ENCODE results near the gene DUSP22. TPM values are rescaled to one million over a fixed set of nuclear protein-coding genes. Genes with fewer than 3 reads are reported as not detected.

Gene DUSP22
- total RNA-seq, 4 donors from 2014 or later: 53.2 to 89.8 (median 73.7) TPM

DNA sequence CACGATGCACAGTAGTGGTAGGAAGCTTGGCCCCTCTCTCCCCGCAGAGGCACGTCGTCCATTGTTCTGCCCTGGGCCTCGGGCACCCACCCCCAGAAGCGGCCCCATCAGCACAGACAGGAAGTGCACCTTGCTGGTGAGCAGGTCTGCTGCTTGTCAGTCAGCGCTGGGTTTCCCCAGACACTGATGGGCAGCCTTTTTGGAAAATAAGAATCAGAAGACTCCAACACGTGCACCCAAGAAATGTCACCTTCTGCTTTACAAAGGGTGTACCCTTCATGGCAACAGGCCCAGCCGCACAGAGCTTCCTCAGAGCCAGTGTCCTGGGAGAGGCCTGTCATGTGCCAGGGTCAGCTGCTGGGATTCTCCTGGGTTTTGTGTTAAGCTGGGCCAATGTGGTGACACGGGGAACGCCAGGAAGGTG, 64.6 kb downstream of the DUSP22 start:
- Histone ChIP-seq H3K27me3 (no peaks in the 10 kb centered on the region), H3K36me3 (peaks cover 0 to 9% (median 0%) of the 10 kb centered on the region in 3 donors), H3K27ac (no peak overlapping the region), H3K4me3 (no peak overlapping the region), H3K9me3 (peaks cover 0 to 5% (median 0%) of the 10 kb centered on the region in 4 donors), H3K4me1 (no peaks in the 10 kb centered on the region)
- DNase-seq (ENCODE audit: low spot score in 2 of 2): peak in 1 of 2 donors; percentile 51
- TF ChIP-seq POLR2A (IDR thresholded peaks at IDR 0.05) (no peak), EP300 (IDR thresholded peaks at IDR 0.05) (peak in 1 of 2 donors; percentile 26)
- TF ChIP-seq, protein P1, sequence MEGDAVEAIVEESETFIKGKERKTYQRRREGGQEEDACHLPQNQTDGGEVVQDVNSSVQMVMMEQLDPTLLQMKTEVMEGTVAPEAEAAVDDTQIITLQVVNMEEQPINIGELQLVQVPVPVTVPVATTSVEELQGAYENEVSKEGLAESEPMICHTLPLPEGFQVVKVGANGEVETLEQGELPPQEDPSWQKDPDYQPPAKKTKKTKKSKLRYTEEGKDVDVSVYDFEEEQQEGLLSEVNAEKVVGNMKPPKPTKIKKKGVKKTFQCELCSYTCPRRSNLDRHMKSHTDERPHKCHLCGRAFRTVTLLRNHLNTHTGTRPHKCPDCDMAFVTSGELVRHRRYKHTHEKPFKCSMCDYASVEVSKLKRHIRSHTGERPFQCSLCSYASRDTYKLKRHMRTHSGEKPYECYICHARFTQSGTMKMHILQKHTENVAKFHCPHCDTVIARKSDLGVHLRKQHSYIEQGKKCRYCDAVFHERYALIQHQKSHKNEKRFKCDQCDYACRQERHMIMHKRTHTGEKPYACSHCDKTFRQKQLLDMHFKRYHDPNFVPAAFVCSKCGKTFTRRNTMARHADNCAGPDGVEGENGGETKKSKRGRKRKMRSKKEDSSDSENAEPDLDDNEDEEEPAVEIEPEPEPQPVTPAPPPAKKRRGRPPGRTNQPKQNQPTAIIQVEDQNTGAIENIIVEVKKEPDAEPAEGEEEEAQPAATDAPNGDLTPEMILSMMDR (IDR thresholded peaks at IDR 0.05): no peak
- WGBS, 2 donors: 82 to 89% methylated on average over 11 of the region's 11 CpGs

DNA sequence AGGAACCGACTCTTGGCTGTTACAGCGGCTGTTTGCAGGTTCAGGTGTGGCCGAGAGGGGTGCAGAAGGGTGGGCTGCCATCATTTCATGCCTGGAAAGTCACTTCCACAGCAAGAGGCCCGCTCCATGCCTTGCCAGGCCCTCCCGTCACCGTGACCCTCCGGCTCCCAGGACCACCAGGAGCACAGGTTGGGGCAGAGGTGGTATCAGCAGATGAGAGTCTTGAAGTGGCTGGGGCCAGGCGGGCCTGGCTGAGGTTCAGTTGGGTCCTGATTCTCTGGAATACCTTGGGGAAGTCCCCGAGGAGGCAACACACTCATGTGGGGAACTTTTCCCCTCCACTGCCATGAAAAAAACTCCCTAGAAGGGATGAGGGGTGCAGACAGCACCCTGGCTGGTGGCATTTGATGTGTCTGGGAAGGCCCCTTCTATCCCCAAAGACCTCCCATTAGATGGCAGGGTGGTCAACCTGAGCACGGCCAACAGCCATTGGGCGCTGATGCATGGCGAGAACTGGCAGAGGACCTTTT, 65.0 kb downstream of the DUSP22 start:
- Histone ChIP-seq H3K36me3 (peaks cover 0 to 4% (median 0%) of the 10 kb centered on the region in 3 donors), H3K4me3 (no peak overlapping the region), H3K27ac (no peak overlapping the region), H3K4me1 (no peaks in the 10 kb centered on the region), H3K27me3 (no peaks in the 10 kb centered on the region), H3K9me3 (peaks cover 0 to 10% (median 0%) of the 10 kb centered on the region in 4 donors)
- WGBS, 2 donors: 80 to 83% methylated on average over 12 of the region's 12 CpGs
- DNase-seq (ENCODE audit: low spot score in 2 of 2): no peak
- TF ChIP-seq EP300 (IDR thresholded peaks at IDR 0.05): no peak
- TF ChIP-seq, protein P1 (IDR thresholded peaks at IDR 0.05): no peak
- no peak for TF ChIP-seq POLR2A (IDR thresholded peaks at IDR 0.05)

DNA sequence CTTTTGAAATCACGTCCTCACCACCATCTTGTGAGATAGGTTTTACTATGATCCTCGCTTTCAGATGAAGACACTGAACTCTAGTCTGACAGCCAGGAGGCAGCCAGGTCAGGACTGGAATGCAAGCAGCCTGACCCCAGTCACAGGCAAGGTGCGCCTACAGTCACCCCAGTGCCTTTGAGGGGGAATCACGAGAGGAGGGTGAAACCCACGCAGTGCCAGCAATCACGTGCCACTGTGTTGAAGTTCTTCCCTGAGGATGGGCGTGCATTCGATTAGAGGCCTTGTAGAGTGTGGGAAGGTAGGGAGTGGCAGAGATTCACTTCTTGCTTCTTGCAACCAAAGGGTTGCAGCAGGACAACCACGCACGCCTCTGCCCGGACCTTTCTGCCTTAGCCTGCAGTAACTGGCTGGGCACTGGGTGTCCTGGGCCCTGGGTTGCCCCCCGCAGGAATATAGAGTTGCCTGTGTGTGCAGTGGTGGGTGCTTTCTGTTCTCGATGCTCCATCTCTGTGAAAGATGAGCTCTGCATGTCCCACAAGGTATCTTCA, 65.6 kb downstream of the DUSP22 start:
- DNase-seq (ENCODE audit: low spot score in 2 of 2): no peak
- TF ChIP-seq, protein P1 (IDR thresholded peaks at IDR 0.05): no peak
- no peak for TF ChIP-seq EP300 (IDR thresholded peaks at IDR 0.05)
- WGBS, 2 donors: 76 to 86% methylated on average over 13 of the region's 13 CpGs
- Histone ChIP-seq H3K4me1 (no peaks in the 10 kb centered on the region), H3K9me3 (peaks cover 0 to 15% (median 0%) of the 10 kb centered on the region in 4 donors), H3K27ac (no peak overlapping the region), H3K4me3 (no peak overlapping the region), H3K36me3 (no peaks in the 10 kb centered on the region), H3K27me3 (no peaks in the 10 kb centered on the region)

DNA sequence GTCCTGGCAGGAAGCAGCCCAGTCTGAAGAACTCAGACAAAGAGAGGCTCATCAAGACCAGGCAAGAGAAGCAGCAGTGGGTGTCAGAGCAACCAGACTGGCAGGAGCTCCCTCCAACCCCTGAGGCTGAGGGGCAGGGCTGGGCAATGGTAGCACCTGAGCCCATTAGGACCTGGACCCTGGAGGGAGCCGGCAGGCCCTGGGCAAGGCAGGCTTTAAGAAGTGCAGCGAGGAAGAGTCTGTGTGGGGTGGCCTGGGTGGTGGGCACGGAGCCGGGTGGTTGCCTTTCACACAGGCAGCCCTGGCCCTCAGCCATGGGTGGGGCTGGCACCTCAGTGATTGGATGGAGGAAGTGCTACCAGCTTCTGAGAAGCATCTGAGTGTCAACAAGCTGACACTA, 66.1 kb downstream of the DUSP22 start:
- no peak for DNase-seq (ENCODE audit: low spot score in 2 of 2)
- 84 to 93% methylated on average over 4 of the region's 4 CpGs for WGBS, 2 donors
- H3K27me3 ChIP-seq: no peaks in the 10 kb centered on the region
- no peaks in the 10 kb centered on the region for H3K36me3 ChIP-seq
- H3K4me1 ChIP-seq: no peaks in the 10 kb centered on the region
- no peak overlapping the region for H3K4me3 ChIP-seq
- no peak overlapping the region for H3K27ac ChIP-seq
- no peak for TF ChIP-seq POLR2A (IDR thresholded peaks at IDR 0.05)
- TF ChIP-seq, protein P1 (IDR thresholded peaks at IDR 0.05): no peak
- H3K9me3 ChIP-seq: peaks cover 0 to 21% (median 0%) of the 10 kb centered on the region in 4 donors

DNA sequence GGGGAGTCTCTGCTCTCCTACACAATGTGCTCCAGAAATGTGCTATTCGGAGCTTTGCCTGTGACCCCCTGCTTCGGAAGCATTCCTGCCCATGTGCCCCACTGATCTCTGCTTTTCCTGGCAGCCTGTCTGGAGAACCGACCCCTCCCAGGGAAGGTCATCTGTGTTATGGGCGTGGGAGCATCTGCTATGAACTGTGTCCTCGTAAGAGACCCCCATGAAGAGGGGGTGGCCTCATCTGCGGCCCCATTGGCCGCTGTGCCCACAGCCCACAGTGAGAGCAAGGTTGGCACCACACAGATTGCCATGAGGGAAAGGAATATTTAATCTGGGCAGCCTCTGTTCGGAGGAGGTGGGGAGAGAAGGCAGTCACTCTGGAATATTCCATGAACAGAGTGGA, 66.6 kb downstream of the DUSP22 start:
- Histone ChIP-seq H3K9me3 (peaks cover 0 to 24% (median under 1%) of the 10 kb centered on the region in 4 donors), H3K27me3 (no peaks in the 10 kb centered on the region), H3K36me3 (no peaks in the 10 kb centered on the region), H3K4me3 (no peak overlapping the region), H3K27ac (no peak overlapping the region), H3K4me1 (no peaks in the 10 kb centered on the region)
- TF ChIP-seq, protein P1 (IDR thresholded peaks at IDR 0.05): no peak
- TF ChIP-seq POLR2A (IDR thresholded peaks at IDR 0.05): no peak
- TF ChIP-seq EP300 (IDR thresholded peaks at IDR 0.05): no peak
- WGBS, 2 donors: 79 to 83% methylated on average over 8 of the region's 8 CpGs
- DNase-seq (ENCODE audit: low spot score in 2 of 2): no peak

Measured in tibial nerve (tissue), 4 donors.